ENCODE data around the gene NR0B2. TPM values are rescaled to one million over a fixed set of nuclear protein-coding genes. Genes with fewer than 3 reads are reported as not detected.
"Not testable (repeated sequence)": the region's sequence is repeated elsewhere in the genome, so short reads cannot be mapped to it uniquely, and the experiment has no call there.

NR0B2 gene
- total RNA-seq, 2 donors from 2014 or later = not detected

DNA sequence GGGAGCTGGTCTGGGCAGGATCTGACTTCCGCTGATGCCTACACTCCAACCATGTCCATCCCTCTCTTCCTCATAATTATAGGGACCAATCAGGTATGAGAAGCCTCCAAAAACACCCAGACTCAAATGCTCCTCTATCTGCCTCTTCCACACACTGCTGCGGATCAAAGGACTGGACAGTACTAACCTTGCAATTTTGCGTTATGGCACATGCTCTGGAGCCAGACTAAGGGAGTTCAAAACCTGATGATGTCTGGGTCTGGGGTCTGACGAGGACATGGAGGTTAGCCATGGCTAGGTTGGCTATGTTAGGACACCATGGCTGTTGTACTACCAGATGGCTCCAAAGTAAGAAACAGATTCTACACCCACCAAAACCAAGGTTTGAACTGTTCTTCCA lies 34.0 kb downstream of the NR0B2 start:
- Histone ChIP-seq H3K4me3 (no peak overlapping the region), H3K27ac (no peak overlapping the region), H3K9me3 (no peaks in the 10 kb centered on the region), H3K36me3 (peaks cover 62% of the 10 kb centered on the region), H3K27me3 (replicated peaks; ENCODE audit: insufficient read depth) (no peaks in the 10 kb centered on the region), H3K4me1 (ENCODE audit: control insufficient read depth in 1 of 2, low read depth in 2 of 2) (no peaks in the 10 kb centered on the region)
- DNase-seq (ENCODE audit: low spot score) (no peak), ATAC-seq (ENCODE audit: insufficient number of reproducible peaks, low FRiP score, low read depth) (no peak)
- TF ChIP-seq, protein P1, sequence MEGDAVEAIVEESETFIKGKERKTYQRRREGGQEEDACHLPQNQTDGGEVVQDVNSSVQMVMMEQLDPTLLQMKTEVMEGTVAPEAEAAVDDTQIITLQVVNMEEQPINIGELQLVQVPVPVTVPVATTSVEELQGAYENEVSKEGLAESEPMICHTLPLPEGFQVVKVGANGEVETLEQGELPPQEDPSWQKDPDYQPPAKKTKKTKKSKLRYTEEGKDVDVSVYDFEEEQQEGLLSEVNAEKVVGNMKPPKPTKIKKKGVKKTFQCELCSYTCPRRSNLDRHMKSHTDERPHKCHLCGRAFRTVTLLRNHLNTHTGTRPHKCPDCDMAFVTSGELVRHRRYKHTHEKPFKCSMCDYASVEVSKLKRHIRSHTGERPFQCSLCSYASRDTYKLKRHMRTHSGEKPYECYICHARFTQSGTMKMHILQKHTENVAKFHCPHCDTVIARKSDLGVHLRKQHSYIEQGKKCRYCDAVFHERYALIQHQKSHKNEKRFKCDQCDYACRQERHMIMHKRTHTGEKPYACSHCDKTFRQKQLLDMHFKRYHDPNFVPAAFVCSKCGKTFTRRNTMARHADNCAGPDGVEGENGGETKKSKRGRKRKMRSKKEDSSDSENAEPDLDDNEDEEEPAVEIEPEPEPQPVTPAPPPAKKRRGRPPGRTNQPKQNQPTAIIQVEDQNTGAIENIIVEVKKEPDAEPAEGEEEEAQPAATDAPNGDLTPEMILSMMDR (IDR thresholded peaks at IDR 0.05) = no peak

DNA sequence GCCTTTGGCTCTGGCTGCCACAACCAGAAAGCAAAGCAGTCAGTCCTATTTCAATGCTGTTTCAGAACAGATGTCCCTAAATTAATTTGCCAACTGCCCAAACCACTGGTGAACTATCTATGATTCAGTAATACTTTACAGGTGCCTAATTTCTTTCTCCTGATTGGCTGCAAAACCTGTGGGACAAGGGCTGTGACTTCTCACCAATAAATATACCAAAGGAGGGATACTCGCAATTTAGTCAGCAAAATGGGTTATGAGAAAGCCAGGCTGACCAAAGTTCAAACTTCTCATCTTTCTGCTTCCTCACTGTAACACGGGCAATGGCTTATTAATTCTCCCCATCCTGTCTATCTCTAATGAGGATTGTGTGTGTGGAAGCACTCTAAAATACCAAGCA lies 36.4 kb downstream of the NR0B2 start:
- ATAC-seq (ENCODE audit: insufficient number of reproducible peaks, low FRiP score, low read depth) (no peak), DNase-seq (ENCODE audit: low spot score) (no peak)
- TF ChIP-seq, protein P1 (IDR thresholded peaks at IDR 0.05) = no peak
- Histone ChIP-seq H3K27me3 (replicated peaks; ENCODE audit: insufficient read depth) (no peaks in the 10 kb centered on the region), H3K27ac (peak overlapping the region in 1 of 2 donors; percentile 45), H3K36me3 (peaks cover 41% of the 10 kb centered on the region), H3K4me3 (no peak overlapping the region), H3K4me1 (ENCODE audit: control insufficient read depth in 1 of 2, low read depth in 2 of 2) (no peaks in the 10 kb centered on the region), H3K9me3 (no peaks in the 10 kb centered on the region)

DNA sequence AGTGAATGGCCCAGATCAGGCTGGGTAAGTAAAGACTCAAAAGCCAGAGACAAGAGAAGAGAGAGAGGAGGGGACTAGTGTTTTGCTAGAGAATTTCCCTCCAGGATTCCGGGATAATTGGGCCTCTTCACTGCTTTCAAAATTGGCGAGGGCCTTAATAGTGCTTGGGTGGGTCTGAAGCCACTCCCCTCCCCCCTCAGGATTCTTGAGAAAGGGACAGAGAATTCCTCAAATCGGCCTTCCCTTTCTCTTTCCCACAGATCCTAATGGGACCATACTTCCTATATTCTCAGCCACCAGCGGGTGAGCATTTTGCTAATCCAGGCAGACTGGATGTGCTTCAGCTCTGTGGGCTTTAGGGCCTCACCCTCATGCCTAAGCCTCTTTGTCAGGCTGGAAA lies 38.9 kb downstream of the NR0B2 start:
- no peak for DNase-seq (ENCODE audit: low spot score)
- Histone ChIP-seq H3K4me1 (ENCODE audit: control insufficient read depth in 1 of 2, low read depth in 2 of 2) (no peaks in the 10 kb centered on the region), H3K36me3 (peaks cover 19% of the 10 kb centered on the region), H3K27me3 (replicated peaks; ENCODE audit: insufficient read depth) (no peaks in the 10 kb centered on the region), H3K9me3 (no peaks in the 10 kb centered on the region), H3K4me3 (no peak overlapping the region), H3K27ac (no peak overlapping the region)
- ATAC-seq (ENCODE audit: insufficient number of reproducible peaks, low FRiP score, low read depth) = no peak
- TF ChIP-seq, protein P1 (IDR thresholded peaks at IDR 0.05) = no peak

DNA sequence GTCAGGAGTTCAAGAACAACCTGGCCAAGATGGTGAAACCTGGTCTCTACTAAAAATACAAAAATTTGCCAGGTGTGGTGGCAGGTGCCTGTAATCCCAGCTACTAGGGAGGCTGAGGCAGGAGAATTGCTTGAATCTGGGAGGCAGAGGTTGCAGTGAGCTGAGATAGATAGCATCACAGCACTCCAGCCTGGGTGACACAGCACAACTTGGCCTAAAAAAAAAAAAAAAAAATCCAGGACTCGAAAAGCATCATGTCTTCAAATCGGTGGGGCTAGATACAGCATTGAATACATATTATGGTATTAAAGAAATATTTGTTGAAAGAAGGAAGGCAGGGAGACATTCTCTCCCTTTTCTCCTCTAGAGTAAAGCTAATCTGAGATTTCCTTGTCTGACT lies 40.7 kb downstream of the NR0B2 start:
- H3K4me3 ChIP-seq; H3K4me1 ChIP-seq (ENCODE audit: control insufficient read depth in 1 of 2, low read depth in 2 of 2); H3K9me3 ChIP-seq; H3K27ac ChIP-seq; ATAC-seq (ENCODE audit: insufficient number of reproducible peaks, low FRiP score, low read depth); H3K36me3 ChIP-seq; DNase-seq (ENCODE audit: low spot score); H3K27me3 ChIP-seq (replicated peaks; ENCODE audit: insufficient read depth): not testable (repeated sequence)

DNA sequence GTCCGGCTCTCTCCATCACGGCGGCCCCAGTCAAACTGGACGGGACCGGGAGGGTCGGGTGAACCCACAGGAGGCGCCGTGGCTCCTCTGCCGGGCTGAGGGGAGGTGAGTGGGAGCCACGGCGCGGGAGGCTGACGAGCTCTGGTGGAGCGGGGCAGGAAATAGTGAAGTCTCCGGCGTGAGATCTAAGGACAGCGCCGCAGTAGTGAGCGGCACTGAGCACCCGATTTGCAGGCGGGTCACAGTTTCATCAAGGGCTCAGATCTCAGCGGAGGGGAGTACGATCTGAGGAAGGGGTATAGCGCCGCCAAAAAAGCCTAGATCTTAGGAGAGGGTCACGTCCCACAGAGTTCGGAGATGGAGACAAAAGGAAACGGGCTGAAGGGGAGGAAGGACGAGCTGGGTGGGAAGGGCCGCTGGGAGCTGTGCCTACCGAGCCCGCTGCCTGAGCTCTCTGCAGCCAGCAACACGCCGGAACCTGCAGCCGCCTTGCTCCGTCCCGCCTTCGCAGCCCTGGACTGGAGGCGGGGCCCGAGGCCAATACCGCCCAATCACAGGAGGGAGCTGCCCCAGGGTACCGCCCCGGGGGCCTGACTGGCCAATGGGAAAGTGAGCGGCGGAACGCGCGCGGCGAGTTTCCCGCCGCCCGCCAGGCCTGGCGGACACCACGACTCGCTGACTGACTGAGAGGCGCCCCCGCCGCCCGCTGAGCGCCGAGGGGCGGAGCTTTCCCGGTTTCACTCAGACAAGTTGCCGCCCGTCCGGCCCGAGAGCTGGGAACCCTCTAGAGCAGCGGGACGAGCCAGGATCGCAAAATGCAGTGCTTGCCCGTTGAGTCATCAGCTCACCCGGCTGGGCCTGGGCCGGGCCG lies 48.9 kb downstream of the NR0B2 start:
- peak overlapping the region; percentile 80 for H3K4me3 ChIP-seq
- no peaks in the 10 kb centered on the region for H3K27me3 ChIP-seq (replicated peaks; ENCODE audit: insufficient read depth)
- H3K36me3 ChIP-seq = no peaks in the 10 kb centered on the region
- no peaks in the 10 kb centered on the region for H3K9me3 ChIP-seq
- H3K4me1 ChIP-seq (ENCODE audit: control insufficient read depth in 1 of 2, low read depth in 2 of 2) = peaks cover 5 to 15% of the 10 kb centered on the region in 2 donors
- peak; percentile 93 for DNase-seq (ENCODE audit: low spot score)
- H3K27ac ChIP-seq = peak overlapping the region; percentile 99 to 100
- ATAC-seq (ENCODE audit: insufficient number of reproducible peaks, low FRiP score, low read depth) = peak; percentile 93
- TF ChIP-seq, protein P1 (IDR thresholded peaks at IDR 0.05) = peak; percentile 13

Measured in thoracic aorta (tissue), 2 donors.